A673 (cell line): ENCODE measurements around the gene MSH2.

Source experiments
- EZH2 ChIP-seq: fragments of 200-600 bp; sonication (generic); IDR thresholded peaks from 2 replicates; pipeline ENCODE4 v1.6.1; 2017; ENCODE audit warnings: borderline replicate concordance, low read depth, mild to moderate bottlenecking, mixed read lengths, antibody characterized with exemption, low read length; ENCODE audit not compliant: poor library complexity, severe bottlenecking
- TF ChIP-seq, protein P1 (sequence below): fragments of 300-800, 200-600 bp; sonication (generic); conservative IDR thresholded peaks from 2 replicates; pipeline ENCODE4 v1.5.1; 2017; ENCODE audit warnings: low read depth, mild to moderate bottlenecking, antibody characterized with exemption, low read length, moderate library complexity, mixed read lengths

GRCh38 chr2:47531378-47532042 is 128.6 kb downstream of the MSH2 start:
- TF ChIP-seq, protein P1, sequence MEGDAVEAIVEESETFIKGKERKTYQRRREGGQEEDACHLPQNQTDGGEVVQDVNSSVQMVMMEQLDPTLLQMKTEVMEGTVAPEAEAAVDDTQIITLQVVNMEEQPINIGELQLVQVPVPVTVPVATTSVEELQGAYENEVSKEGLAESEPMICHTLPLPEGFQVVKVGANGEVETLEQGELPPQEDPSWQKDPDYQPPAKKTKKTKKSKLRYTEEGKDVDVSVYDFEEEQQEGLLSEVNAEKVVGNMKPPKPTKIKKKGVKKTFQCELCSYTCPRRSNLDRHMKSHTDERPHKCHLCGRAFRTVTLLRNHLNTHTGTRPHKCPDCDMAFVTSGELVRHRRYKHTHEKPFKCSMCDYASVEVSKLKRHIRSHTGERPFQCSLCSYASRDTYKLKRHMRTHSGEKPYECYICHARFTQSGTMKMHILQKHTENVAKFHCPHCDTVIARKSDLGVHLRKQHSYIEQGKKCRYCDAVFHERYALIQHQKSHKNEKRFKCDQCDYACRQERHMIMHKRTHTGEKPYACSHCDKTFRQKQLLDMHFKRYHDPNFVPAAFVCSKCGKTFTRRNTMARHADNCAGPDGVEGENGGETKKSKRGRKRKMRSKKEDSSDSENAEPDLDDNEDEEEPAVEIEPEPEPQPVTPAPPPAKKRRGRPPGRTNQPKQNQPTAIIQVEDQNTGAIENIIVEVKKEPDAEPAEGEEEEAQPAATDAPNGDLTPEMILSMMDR = no peak
- TF ChIP-seq EZH2 = no peak
